HG03108 (cell line): ENCODE measurements around the gene NUDT3.
"Not testable (repeated sequence)": the region's sequence is repeated elsewhere in the genome, so short reads cannot be mapped to it uniquely, and the experiment has no call there.

ENCODE experiments used
- ATAC-seq: cut with Tn5 transposase; IDR thresholded peaks from one replicate; pipeline ENCODE4 v1.9.1; 2021; ENCODE audit warnings: moderate library complexity; ENCODE audit not compliant: unreplicated experiment

NUDT3 gene

GRCh38 chr6:34393191-34393965, 909 bp upstream of the NUDT3 start:
- no peak for ATAC-seq

GRCh38 chr6:34391786-34392496, 528 bp downstream of the NUDT3 start:
- ATAC-seq, result peak; percentile 28

GRCh38 chr6:34391473-34391785, 1.0 kb downstream of the NUDT3 start:
- no peak for ATAC-seq

- no peak for ATAC-seq
Observed at GRCh38 chr6:34390531-34391472, 1.7 kb downstream of the NUDT3 start.

GRCh38 chr6:34389034-34389433, 3.4 kb downstream of the NUDT3 start:
- no peak for ATAC-seq

GRCh38 chr6:34388421-34388820, 4.0 kb downstream of the NUDT3 start:
- ATAC-seq, result no peak

- no peak for ATAC-seq
Observed at GRCh38 chr6:34386316-34387137, 5.9 kb downstream of the NUDT3 start.

- no peak for ATAC-seq
Observed at GRCh38 chr6:34385793-34386195, 6.7 kb downstream of the NUDT3 start.

- no peak for ATAC-seq
Observed at GRCh38 chr6:34384321-34385153, 7.9 kb downstream of the NUDT3 start.

GRCh38 chr6:34383656-34384320, 8.7 kb downstream of the NUDT3 start:
- no peak for ATAC-seq

GRCh38 chr6:34383161-34383631, 9.3 kb downstream of the NUDT3 start:
- ATAC-seq, result no peak

- ATAC-seq, result no peak
Observed at GRCh38 chr6:34381081-34381480, 11.4 kb downstream of the NUDT3 start.

- no peak for ATAC-seq
Observed at GRCh38 chr6:34378470-34378869, 14.0 kb downstream of the NUDT3 start.

- no peak for ATAC-seq
Observed at GRCh38 chr6:34377984-34378383, 14.5 kb downstream of the NUDT3 start.

- ATAC-seq, result not testable (repeated sequence)
Observed at GRCh38 chr6:34377571-34377970, 14.9 kb downstream of the NUDT3 start.

- no peak for ATAC-seq
Observed at GRCh38 chr6:34375833-34376232, 16.6 kb downstream of the NUDT3 start.

- ATAC-seq, result no peak
Observed at GRCh38 chr6:34374508-34374907, 18.0 kb downstream of the NUDT3 start.

GRCh38 chr6:34374069-34374468, 18.4 kb downstream of the NUDT3 start:
- no peak for ATAC-seq

- ATAC-seq, result no peak
Observed at GRCh38 chr6:34373511-34373910, 19.0 kb downstream of the NUDT3 start.
